ENCODE data around the gene CWH43.
A peak's percentile ranks its signal among the peaks of the same experiment; 100 is the strongest.
"Not testable (repeated sequence)": the region's sequence is repeated elsewhere in the genome, so short reads cannot be mapped to it uniquely, and the experiment has no call there.

The CWH43 gene

GRCh38 chr4:48976041-48976440 is 10.0 kb upstream of the CWH43 start:
- DNase-seq: no peak

- peak in 2 of 4 experiments; percentile 10 for DNase-seq
Measured at GRCh38 chr4:48979914-48980579, 6.0 kb upstream of the CWH43 start.

GRCh38 chr4:48984005-48984404 is 2.1 kb upstream of the CWH43 start:
- not testable (repeated sequence) for DNase-seq

GRCh38 chr4:48985602-48985975 is 486 bp upstream of the CWH43 start:
- no peak for DNase-seq

- DNase-seq: no peak
Measured at GRCh38 chr4:48986654-48987164, 634 bp downstream of the CWH43 start.

GRCh38 chr4:48989461-48990203 is 3.6 kb downstream of the CWH43 start:
- DNase-seq: no peak

GRCh38 chr4:48991357-48991756 is 5.3 kb downstream of the CWH43 start:
- no peak for DNase-seq

GRCh38 chr4:48997962-48998361 is 11.9 kb downstream of the CWH43 start:
- DNase-seq: no peak

GRCh38 chr4:48998440-48998839 is 12.4 kb downstream of the CWH43 start:
- DNase-seq: no peak

GRCh38 chr4:49000806-49001205 is 14.7 kb downstream of the CWH43 start:
- no peak for DNase-seq

- DNase-seq: no peak
Measured at GRCh38 chr4:49002931-49003330, 16.9 kb downstream of the CWH43 start.

GRCh38 chr4:49018718-49019295 is 32.7 kb downstream of the CWH43 start:
- DNase-seq: no peak

- DNase-seq: peak in 2 of 4 experiments; percentile 3
Measured at GRCh38 chr4:49032440-49033161, 46.5 kb downstream of the CWH43 start.

- DNase-seq: no peak
Measured at GRCh38 chr4:49036528-49036927, 50.5 kb downstream of the CWH43 start.

GRCh38 chr4:49044270-49044669 is 58.2 kb downstream of the CWH43 start:
- DNase-seq: no peak

GRCh38 chr4:49058306-49058705 is 72.2 kb downstream of the CWH43 start:
- no peak for DNase-seq

- no peak for DNase-seq
Measured at GRCh38 chr4:49063670-49064069, 77.6 kb downstream of the CWH43 start.

GRCh38 chr4:49072196-49072595 is 86.1 kb downstream of the CWH43 start:
- DNase-seq: not testable (repeated sequence)

- peak in 1 of 4 experiments; percentile 10 for DNase-seq
Measured at GRCh38 chr4:49091883-49092282, 105.8 kb downstream of the CWH43 start.

GRCh38 chr4:49092608-49093135 is 106.6 kb downstream of the CWH43 start:
- peak in 2 of 4 experiments; percentile 13 to 41 for DNase-seq

GRCh38 chr4:49096215-49096614 is 110.1 kb downstream of the CWH43 start:
- peak in 1 of 4 experiments; percentile 16 for DNase-seq

- not testable (repeated sequence) for DNase-seq
Measured at GRCh38 chr4:49096627-49097026, 110.6 kb downstream of the CWH43 start.

- DNase-seq: not testable (repeated sequence)
Measured at GRCh38 chr4:49097071-49097470, 111.0 kb downstream of the CWH43 start.
